GM18498 (cell line): ENCODE results near the gene PLIN4.
"Not testable (repeated sequence)": the region's sequence is repeated elsewhere in the genome, so short reads cannot be mapped to it uniquely, and the experiment has no call there.

Experiments used
- ATAC-seq: cut with Tn5 transposase; IDR thresholded peaks from one replicate; pipeline ENCODE4 v1.9.1; 2021; ENCODE audit warnings: mild to moderate bottlenecking, moderate library complexity; ENCODE audit not compliant: unreplicated experiment

Gene PLIN4

DNA sequence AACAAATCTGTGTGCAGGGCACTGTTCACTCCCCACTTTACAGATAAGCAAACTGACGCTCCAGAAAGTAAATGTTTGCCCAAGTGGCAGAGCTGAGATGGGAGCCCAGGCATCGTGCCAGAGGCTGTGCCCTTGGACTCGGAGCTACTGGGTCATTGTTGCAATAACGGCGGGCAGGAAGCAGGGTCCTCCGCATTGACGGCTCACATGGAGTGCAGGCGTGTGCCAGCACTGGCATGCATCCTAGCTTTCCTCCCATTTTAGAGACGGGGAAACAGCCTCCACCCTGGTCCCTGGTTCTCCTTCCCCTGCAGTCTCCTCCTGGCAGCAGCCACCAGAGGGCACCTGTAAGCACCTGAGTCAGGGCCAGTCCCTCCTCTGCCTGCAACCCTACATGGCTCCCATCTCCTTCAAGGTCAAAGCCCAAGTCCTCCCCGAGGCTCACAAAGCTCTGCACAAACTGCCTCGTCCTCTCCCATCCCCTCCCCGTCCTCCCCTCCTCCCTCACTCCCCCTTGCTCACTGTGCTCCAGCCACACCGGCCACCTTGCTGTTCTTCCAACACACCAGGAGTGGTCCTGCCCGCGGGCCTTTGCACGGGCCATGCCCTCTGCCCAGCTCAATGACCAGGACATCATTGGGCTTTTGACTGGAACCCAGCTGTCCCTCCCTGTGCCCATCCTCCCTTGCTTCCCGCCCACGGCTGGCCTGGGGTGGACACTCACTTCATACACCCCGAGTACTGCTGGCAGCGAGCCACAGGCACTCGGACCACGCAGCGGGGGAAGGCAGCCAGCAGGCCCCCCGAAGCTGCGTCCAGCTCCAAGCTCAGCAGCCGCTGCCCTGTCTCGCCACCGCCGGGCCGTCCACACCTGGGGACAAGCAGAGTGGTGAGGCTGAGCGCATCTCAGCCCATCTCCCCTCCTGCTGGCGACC, 29.3 kb upstream of the PLIN4 start:
- no peak for ATAC-seq

DNA sequence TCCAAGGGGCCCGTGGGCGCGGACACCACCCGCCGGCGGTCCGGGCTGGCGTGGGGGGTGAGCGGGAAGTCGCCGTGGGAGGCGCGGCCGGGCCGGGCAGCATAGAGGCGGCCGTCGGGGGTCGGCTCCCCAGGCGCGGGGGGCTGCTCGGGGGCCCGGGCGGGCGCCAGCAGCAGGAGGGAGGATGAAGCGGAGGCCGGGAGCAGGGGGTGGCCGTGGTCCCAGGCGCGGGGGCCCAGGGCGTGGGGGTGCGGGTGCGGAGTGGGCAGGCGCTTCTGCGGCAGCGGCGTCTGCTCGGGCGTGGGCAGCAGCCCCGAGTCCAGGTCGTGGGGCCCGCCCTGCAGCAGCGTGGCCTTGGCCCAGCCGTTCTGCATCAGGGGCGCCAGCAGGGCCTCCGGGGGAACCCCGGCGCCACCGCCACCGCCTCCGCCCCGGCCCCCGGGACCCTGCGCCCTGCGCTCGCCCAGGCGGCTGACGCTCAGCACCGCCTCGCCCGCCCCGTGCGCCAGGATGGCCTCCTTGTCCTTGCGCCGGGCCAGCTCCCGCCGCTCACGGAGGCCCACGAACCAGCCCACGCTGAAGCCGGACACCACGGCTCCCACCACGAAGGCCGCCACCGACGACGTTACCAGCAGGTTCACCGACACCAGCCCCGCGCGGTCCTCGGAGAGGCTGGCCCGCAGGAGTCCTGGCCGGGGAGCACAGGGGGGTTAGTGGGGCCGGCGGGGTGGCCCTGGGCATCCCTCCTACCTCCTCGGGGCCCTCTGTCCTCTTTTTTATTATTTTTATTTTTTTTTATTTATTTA, 25.8 kb upstream of the PLIN4 start:
- no peak for ATAC-seq

DNA sequence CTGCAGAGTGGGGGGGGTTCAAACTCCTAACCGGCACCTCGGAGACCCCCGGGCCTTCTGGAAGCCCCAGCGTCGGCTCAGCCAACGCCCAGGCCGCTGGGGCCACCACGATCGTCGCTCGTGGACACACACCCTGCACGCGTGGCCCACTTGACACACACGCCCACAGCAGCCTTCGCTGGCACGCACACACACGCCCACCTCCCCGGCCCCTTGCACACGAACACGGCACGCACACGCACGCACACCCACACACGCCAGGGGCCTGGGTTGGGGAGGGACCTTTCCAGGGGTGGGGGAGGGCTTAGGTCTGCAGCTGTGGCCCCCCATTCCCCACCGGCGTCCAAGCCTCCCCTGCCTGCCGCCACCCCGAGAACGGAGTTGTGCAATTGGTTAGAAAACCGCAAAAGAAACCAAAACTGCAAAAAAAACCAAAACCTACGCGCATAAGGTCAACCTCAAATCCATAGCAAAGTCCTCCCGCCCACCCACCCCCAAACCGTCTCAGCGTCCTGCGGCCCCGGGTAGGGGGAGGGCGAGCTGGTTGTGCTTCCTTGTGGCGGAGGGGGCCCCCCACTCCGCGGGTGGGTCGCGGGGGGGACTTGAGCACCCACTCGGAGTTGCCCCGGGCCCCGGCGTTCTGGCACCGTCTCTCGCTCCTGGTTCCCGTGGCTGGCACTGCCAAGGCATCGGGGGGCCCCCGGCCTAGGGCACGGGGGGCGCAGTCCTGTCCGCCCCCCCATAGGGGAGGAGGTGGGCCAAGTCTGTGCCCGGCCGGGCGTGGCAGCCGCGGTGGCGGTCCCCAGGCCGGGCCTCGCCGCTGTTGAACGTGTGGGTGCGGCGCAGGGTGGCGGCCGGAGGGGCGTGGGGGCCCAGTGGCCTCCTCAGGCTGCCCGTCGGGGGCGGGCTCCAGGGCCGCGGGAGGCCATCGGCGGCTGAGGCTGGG, 24.9 kb upstream of the PLIN4 start:
- ATAC-seq = no peak

DNA sequence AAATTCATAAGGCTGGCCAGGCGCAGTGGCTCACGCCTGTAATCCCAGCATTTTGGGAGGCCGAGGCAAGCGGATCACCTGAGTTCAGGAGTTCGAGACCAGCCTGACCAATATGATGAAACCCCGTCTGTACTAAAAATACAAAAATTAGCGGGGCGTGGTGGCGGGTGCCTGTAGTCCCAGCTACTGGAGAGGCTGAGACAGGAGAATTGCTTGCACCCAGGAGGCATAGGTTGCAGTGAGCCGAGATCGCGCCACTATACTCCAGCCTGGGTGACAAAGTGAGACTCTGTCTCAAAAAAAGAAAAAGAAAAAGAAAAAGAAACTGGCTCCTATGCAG, 23.5 kb upstream of the PLIN4 start:
- ATAC-seq = not testable (repeated sequence)

DNA sequence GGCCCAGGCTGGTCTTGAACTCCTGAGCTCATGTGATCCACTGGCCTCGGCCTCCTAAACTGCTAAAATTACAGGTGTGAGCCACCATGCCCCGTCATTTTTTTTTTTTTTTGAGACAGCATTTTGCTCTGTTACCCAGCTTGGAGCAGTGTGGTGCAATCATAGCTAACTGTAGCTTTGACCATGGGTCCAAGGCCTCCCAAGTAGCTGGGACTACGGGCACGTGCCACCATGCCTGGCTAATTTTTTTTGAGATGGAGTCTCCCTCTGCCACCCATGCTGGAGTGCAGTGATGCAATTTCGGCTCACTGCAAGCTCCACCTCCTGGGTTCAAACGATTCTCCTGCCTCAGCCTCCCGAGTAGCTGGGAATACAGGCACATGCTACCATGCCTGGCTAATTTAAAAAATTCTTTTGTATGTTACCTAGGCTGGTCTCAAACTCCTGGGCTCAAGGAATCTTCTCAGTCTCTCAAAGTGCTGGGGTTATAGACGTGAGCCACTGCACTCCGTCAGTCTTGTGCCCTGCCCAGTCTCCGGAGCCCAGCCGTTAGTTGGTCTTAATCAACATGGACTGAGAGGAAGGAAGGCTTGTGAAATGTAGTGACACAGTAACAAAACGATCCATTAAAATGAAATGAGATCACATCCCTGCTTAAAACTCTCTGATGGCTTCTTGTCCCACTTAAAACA, 23.0 kb upstream of the PLIN4 start:
- ATAC-seq = no peak

DNA sequence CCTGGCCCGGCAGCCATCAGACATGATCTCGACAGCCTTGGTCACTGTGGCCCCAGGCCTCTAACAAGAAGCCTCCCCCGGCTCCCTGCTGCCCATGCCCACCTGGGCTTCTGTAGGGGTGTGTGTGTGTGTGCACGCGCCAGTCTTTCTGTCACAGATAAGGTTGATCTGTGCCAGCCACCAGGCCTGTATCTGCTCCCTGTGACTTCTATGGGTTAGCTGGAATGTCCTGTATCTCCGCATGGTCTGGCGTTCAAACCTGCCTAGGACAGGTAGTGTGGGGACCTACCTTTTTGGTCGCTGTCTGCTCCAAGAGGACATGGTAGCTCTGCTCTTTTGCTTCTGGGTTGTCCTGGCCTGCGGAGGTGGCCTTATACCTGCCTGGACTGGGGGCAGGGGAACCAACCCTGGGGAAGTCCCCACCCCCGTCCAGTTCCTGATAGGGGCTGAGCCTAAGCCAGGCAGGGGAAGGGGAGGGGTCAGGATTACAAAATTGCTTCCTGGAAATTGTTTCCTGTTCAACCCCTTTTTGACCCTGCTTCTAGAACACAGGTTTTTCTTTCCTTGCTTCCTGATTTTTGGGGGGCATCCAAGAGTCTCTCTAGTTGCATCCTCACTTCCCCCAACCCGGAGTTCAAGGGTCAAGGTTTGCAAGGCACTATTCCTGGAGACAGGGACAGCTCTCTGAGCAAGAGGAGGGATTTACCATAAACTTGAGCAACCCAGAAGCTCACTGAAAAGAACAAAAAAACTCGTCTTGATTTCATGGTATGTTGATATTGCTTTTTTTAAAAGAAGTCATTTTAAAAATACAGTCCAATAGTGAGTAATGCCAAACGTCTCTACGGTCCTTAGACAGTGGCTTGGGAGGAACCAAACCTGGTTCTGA, 21.7 kb upstream of the PLIN4 start, which contains the start of gene LRG1:
Gene LRG1, minus strand, starts transcription at position 344 of the 889 bp plus-strand sequence. Its CDS starts 23 bp downstream, at position 321.
- no peak for ATAC-seq

DNA sequence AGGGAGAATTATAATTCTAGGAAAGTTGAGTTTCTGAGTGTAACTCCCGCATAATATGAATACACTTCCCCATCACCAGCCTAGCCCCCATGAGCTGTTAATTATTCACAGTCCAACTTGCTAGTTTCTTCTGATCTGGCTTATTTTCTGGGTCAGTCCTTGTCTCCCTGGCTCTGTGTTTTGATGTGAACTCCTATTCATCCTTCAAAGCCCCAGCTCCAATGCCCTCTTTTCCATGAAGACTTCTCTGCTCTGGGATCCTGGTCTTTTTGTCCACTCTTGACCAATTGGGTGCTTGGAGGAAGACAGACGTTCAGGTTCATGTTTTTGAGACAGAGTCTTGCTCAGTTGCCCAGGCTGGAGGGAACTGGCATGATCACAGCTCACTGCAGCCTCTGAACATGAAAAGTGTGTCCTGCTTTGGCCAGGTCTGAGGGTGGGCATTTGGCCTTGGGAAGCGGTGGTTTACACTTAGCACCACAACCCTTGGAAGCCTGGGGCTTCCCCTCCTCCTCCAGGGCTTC, 20.9 kb upstream of the PLIN4 start:
- ATAC-seq = no peak

DNA sequence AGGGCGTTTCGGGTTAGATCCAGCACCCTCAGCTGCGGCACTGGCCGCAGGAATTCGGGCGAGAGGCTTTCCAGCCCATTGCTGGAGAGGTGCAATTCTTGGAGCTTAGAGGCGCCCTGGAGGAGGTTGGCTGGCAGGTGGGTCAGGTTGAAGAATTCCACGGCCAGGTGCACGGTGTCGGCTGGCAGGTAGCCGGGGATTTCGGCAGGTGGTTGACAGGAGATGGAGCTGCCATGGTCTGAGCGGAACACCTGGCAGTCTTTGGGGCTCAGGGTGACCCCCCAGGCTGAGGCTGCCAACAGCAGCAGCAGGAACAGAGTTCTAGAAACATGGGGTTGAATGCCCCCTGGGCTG, 20.3 kb upstream of the PLIN4 start:
- no peak for ATAC-seq

DNA sequence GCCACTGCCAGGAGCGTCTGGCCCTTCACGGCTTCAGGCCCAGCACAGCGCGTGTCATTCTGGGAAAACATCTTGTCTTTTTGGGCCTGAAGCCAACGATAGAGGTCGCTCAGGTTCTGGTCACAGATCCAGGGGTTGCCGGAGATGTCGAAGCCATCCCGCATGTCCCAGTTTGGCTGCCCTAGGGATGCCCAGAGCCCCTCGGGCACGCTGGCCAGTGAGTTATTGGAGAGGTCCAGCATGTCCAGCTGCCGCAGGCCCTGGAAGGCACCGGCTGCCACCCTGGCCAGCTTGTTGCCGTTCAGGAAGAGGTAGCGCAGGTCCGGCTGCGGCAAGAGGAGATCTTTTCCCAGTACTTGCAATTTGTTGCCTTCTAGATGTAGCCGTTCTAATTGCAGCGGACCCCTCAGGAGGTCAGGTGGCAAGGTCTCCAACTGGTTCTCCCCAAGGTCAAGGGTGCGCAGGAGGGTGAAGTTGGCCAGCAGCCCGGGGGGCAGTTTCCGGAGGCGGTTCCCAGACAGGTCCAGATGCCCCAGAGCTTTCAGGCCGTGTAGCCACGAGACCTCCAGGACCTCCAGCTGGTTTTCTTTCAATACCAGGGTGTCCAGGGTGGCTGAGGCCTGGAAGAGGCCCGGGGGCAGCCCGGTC, 19.8 kb upstream of the PLIN4 start:
- no peak for ATAC-seq

DNA sequence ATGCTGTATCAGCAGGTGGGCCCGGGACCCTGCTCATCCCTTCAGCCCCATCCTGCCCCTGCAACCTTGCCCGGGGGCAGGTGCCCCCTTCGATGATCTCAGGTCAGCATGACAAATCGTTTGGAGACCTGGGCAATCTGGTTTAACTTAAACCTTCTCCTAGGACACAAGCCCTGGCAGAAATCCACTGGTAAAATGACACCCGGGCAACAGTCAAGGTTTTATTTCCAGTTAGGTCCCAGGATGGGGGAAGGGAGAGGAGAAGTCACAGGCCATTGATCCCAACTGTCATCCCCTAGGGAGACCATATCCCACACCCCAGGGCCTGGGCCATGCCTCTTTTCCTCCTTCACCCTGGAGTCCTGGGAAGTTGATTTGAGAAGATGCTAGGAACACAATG, 18.5 kb upstream of the PLIN4 start:
- ATAC-seq = no peak

DNA sequence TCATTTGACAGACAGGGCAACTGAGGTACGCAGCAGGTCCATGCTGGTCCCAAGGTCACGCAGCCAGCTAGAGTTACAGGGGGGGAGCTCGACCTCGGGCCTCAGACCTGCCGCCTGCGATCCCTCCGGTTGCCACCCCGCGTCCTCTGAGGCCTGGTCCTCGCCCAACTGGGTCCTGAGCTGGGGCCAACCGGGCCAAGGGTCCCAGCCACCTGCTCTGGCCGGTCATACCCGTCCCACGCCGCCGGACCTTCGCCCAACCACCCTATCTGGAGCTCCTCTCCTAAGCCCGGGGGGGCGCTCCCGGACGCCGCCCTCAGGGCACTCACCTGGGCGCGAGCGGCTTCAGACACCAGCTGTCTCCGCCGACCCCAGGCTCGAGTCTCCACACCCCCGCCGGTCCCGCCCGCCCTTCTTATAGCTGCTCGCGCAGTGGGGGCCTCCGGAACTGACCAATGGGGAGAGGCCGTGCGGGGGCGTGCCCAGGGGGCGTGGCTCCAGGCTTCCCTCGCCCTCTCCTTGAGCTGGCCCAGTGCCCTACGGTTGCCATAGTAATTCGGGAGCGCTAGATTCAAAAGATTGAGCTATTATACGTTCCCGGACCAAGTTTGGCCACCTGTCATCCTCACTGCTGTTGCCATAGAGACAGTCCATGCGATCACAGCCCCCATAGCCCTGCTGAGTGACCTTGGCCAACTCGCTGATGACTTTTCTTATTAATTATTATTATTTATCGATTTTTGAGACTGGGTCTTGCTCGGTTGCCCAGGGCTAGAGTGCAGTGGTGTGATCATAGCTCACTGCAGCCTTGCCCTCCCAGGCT, 16.8 kb upstream of the PLIN4 start, which contains the start of gene PLIN5:
Gene PLIN5, minus strand, starts transcription at position 389 of the 823 bp plus-strand sequence. CDS start 1,150 bp downstream, outside the sequence.
- no peak for ATAC-seq

DNA sequence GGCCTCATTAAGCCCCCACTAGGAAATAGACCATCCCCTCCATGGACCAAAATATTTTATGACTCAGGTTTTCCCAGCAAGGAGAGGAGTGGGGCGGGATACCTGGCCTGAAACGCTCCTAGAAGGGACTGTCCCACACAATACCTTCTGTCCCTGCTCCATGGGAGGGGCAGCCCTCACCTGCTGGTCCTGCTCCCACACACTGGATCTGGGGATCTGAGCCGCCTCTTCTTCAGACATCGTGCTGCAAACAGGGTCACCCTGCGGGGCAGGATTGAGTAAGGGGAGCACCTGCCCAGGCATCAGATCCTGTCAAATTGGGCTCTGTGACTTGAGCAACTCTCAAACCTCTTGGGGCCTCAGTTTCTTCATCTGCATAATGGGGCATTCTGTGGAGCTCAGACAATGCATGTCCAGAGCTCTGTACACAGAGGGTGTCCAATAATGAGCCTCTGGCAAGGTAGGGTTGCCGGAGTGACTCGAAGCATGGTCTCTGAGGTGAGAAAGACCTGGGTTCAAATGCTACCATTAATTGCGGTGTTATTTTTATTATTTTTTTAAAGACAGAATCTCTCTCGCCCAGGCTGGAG, 15.6 kb upstream of the PLIN4 start:
- ATAC-seq = no peak

DNA sequence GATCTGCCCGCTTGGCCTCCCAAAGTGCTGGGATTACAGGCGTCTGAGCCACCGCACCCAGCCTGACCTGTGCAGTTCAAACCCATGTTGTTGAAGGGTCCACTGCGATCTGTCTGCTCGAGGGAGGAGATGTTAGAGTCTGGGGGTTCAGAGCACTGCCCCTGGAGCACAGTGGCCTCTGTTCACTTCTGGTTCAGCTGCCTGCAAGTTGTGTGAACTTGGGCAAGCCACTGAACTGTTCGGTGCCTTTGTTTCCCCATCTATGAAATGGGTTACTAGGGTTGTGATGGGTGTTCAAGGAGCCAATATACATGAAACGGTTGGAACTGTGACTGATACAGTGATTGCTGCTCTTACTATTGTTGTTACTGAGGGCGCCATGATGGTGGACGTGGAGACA, 15.0 kb upstream of the PLIN4 start:
- ATAC-seq = no peak

DNA sequence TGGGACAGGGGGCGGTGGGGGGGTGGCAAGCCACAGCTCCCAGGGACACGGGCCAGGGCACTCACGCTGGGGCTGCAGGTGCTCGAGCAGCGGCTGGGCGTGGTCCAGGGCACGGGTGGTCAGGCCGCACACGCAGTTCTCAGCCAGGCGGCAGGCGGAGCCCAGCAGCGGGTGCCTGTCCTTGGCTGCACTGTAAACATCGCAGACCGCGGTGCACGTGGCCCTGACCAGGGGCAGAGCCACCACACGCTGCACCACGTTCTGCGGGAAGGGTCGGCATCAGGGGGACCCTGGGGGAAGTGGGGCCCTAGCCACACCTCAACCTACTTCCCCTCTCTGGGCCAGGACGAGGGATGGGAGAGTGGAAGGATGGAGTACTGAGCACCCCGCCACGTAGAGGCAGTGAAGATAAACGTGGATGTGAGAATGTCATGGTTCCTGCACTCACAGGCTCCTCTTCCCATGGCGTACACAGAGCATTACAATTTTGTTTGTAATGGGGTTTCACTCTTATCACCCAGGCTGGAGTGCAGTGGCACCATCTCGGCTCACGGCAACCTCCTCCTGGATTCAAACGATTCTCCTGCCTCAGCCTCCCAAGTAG, 13.4 kb upstream of the PLIN4 start:
- no peak for ATAC-seq

DNA sequence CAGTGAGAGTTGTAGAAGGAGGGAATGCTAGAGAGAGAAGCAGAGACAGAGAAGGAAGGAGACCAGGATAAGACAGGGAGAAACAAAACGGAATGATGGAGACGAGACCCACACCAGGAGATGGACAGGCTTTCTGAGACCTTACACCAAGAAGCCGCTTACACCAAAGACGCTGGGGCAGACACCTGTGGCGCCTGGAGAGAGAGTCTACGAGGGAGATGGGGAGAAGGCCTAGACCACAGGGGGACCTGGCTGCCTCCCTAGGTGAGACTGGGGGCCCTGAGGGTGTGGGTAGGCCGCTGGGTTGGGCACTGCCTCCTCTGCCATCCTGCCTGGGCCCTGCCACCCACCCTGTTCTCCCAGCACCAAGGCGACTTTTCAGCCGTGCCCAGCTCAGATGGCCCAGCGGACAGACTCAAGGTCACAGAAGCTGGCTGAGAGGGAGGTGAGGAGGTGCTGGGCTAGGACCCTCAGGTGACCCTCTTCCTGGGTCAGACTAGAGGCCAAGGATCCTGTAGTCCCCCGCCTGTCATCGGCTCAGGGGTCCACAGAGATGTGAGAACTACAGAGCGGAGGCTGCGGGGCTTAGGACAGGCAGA, 11.7 kb upstream of the PLIN4 start:
- no peak for ATAC-seq

DNA sequence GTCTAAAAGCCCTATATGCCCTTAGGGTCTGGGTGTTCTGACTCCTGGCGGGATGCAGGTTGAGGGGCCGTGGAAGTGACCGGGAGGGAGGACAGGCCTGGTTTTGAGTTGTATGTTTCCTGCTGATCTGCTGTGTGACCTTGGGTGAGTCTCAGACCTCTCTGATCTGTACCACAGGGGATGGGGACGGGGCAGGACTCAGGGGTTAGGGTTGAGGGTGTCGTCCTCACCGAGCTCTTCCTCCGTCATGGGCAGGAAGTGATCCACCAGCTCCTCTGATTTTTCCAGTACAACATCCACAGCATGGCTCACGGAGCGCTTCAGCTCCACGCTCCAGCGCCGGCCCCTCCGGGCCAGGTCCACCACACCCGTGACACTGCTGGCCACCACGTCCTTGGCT, 10.6 kb upstream of the PLIN4 start:
- ATAC-seq = no peak
